Astrocyte (in vitro differentiated cells and primary cell): ENCODE measurements around the gene MEIOB. TPM values are rescaled to one million over a fixed set of nuclear protein-coding genes. Genes with fewer than 3 reads are reported as not detected.
A peak's percentile ranks its signal among the peaks of the same experiment; 100 is the strongest.

ENCODE experiments used
- DNase-seq: peaks from one replicate; pipeline ENCODE4 v3.0.0-alpha.2; 2010; ENCODE audit warnings: low read depth
- FAIRE-seq: peaks from 2 replicates; lab custom pipeline; 2011; peaks lifted over from hg19 to GRCh38; lab: Jason Lieb, UNC
- H2AFZ ChIP-seq: 2 replicates; pipeline ENCODE4 v1.6.0; 2012; ENCODE audit warnings: low read depth, low read length, inconsistent platforms
- H3K27ac ChIP-seq: 2 replicates; pipeline ENCODE4 v1.5.1; 2011; ENCODE audit warnings: low read depth, low read length, inconsistent platforms
- H3K27me3 ChIP-seq: 2 replicates; pipeline ENCODE4 v1.6.0; 2011; ENCODE audit warnings: low read length, inconsistent platforms; ENCODE audit not compliant: insufficient read depth
- H3K36me3 ChIP-seq: 2 replicates; pipeline ENCODE4 v1.5.1; 2011; ENCODE audit warnings: low read length, inconsistent platforms; ENCODE audit not compliant: insufficient read depth
- H3K4me1 ChIP-seq: 2 replicates; pipeline ENCODE4 v1.5.1; 2011; ENCODE audit warnings: low read length, inconsistent platforms; ENCODE audit not compliant: insufficient read depth
- H3K4me2 ChIP-seq: 2 replicates; pipeline ENCODE4 v1.6.0; 2012; ENCODE audit warnings: low read length, inconsistent platforms
- H3K4me3 ChIP-seq: 2 replicates; pipeline ENCODE4 v1.5.1; 2011; ENCODE audit warnings: low read depth, mild to moderate bottlenecking, low read length, inconsistent platforms; ENCODE audit not compliant: insufficient read depth
- H3K79me2 ChIP-seq: 2 replicates; pipeline ENCODE4 v1.6.0; 2012; ENCODE audit warnings: mild to moderate bottlenecking, low read length, inconsistent platforms; ENCODE audit not compliant: insufficient read depth
- H3K9ac ChIP-seq: 2 replicates; pipeline ENCODE4 v1.6.0; 2012; ENCODE audit warnings: mild to moderate bottlenecking, low read length, inconsistent platforms
- H3K9me3 ChIP-seq: 2 replicates; pipeline ENCODE4 v1.5.1; 2012; ENCODE audit warnings: low read depth, mild to moderate bottlenecking, low read length, inconsistent platforms; ENCODE audit not compliant: insufficient read depth
- H4K20me1 ChIP-seq: 2 replicates; pipeline ENCODE4 v1.6.0; 2012; ENCODE audit warnings: low read length, inconsistent platforms; ENCODE audit not compliant: insufficient read depth
- H3K27ac Mint-ChIP-seq: one replicate; pipeline ENCODE4 v1.8.0; 2021; ENCODE audit warnings: mild to moderate bottlenecking, mixed read lengths; ENCODE audit not compliant: unreplicated experiment
- H3K27me3 Mint-ChIP-seq: one replicate; pipeline ENCODE4 v1.8.0; 2021; ENCODE audit warnings: low read depth, mixed read lengths; ENCODE audit not compliant: unreplicated experiment
- H3K36me3 Mint-ChIP-seq: one replicate; pipeline ENCODE4 v1.8.0; 2021; ENCODE audit warnings: low read depth, mixed read lengths; ENCODE audit not compliant: unreplicated experiment
- H3K4me1 Mint-ChIP-seq: one replicate; pipeline ENCODE4 v1.8.0; 2021; ENCODE audit warnings: low read depth, mixed read lengths; ENCODE audit not compliant: unreplicated experiment
- H3K4me3 Mint-ChIP-seq: one replicate; pipeline ENCODE4 v1.8.0; 2021; ENCODE audit warnings: mild to moderate bottlenecking, moderate library complexity, mixed read lengths; ENCODE audit not compliant: unreplicated experiment
- H3K9me3 Mint-ChIP-seq: one replicate; pipeline ENCODE4 v1.8.0; 2021; ENCODE audit warnings: mild to moderate bottlenecking, mixed read lengths; ENCODE audit not compliant: unreplicated experiment
- CTCF ChIP-seq: IDR thresholded peaks from 2 replicates; pipeline ENCODE4 v1.5.1; 2011; ENCODE audit warnings: low read depth, mild to moderate bottlenecking, inconsistent platforms, low read length, moderate library complexity; ENCODE audit not compliant: insufficient read depth
- EZH2 ChIP-seq: IDR thresholded peaks from 2 replicates; pipeline ENCODE4 v1.6.1; 2012; ENCODE audit warnings: mild to moderate bottlenecking, low read length, inconsistent platforms; ENCODE audit not compliant: insufficient read depth
- total RNA-seq: library from RNA; stranded (reverse); gene quantifications from 2 replicates; pipeline ENCODE4 v1.2.1, GENCODE V29; 2021

Gene MEIOB
- total RNA-seq, 1 donor from 2014 or later, result 0.16 TPM

- FAIRE-seq, result no peak
- DNase-seq, result no peak
These were observed 47.5 kb upstream of the MEIOB start for GRCh38 chr16:1919327-1919998.

GRCh38 chr16:1918351-1919326 is 46.7 kb upstream of the MEIOB start, which contains the start of gene HS3ST6:
Gene HS3ST6 (minus strand): TSS chr16:1918415. CDS start chr16:1918323, 92 bp downstream.
- no peak within 1 kb of the TSS for H3K9ac ChIP-seq
- Mint-ChIP-seq H3K27ac (no peak within 1 kb of the TSS), H3K27me3 (peaks cover 63% of the 10 kb centered on the region), H3K36me3 (no peaks in the 10 kb centered on the region), H3K4me1 (peaks cover 2% of the 10 kb centered on the region), H3K4me3 (no peak within 1 kb of the TSS), H3K9me3 (no peaks in the 10 kb centered on the region)
- H3K4me3 ChIP-seq, result no peak within 1 kb of the TSS
- DNase-seq, result no peak
- no peaks in the 10 kb centered on the region for H3K36me3 ChIP-seq
- no peak within 1 kb of the TSS for H2AFZ ChIP-seq
- no peaks in the 10 kb centered on the region for H3K9me3 ChIP-seq
- no peaks in the 10 kb centered on the region for H4K20me1 ChIP-seq
- FAIRE-seq, result no peak
- H3K27me3 ChIP-seq, result peaks cover 71% of the 10 kb centered on the region
- no peaks in the 10 kb centered on the region for H3K4me1 ChIP-seq
- TF ChIP-seq CTCF (no peak), EZH2 (peak; percentile 62)
- no peak within 1 kb of the TSS for H3K27ac ChIP-seq
- H3K4me2 ChIP-seq, result no peak within 1 kb of the TSS
- no peaks in the 10 kb centered on the region for H3K79me2 ChIP-seq

More at GRCh38 chr16:1919327-1919998, 47.5 kb upstream of the MEIOB start:
- Histone ChIP-seq H3K4me1 (no peaks in the 10 kb centered on the region), H4K20me1 (no peaks in the 10 kb centered on the region), H3K27ac (no peak overlapping the region), H3K36me3 (no peaks in the 10 kb centered on the region), H3K27me3 (peaks cover 67% of the 10 kb centered on the region), H3K9me3 (no peaks in the 10 kb centered on the region), H3K9ac (no peak overlapping the region), H3K4me2 (no peak overlapping the region), H3K4me3 (no peak overlapping the region), H2AFZ (no peak overlapping the region), H3K79me2 (no peaks in the 10 kb centered on the region)
- Mint-ChIP-seq H3K9me3 (no peaks in the 10 kb centered on the region), H3K27ac (no peak overlapping the region), H3K4me1 (peaks cover 2% of the 10 kb centered on the region), H3K27me3 (peaks cover 61% of the 10 kb centered on the region), H3K36me3 (no peaks in the 10 kb centered on the region), H3K4me3 (no peak overlapping the region)
- TF ChIP-seq CTCF, result no peak
- no peak for TF ChIP-seq EZH2
